GM12864 (cell line): ENCODE results near the gene HOXB1.
A peak's percentile ranks its signal among the peaks of the same experiment; 100 is the strongest.

Source experiments
- DNase-seq: peaks from one replicate; pipeline ENCODE4 v3.0.0-alpha.2; 2011; ENCODE audit warnings: low read depth
- H3K4me3 ChIP-seq: 2 replicates; pipeline ENCODE4 v1.5.1; 2011; ENCODE audit warnings: mild to moderate bottlenecking, low read depth, low read length, control low read depth
- CTCF ChIP-seq: IDR thresholded peaks from 2 replicates; pipeline ENCODE4 v1.5.1; 2011; ENCODE audit warnings: low read depth, mild to moderate bottlenecking, moderate library complexity, low read length, control low read depth, inconsistent platforms; ENCODE audit errors: missing control alignments

Gene HOXB1

GRCh38 chr17:48544349-48545021, 13.7 kb upstream of the HOXB1 start:
- no peak for DNase-seq
- H3K4me3 ChIP-seq = no peak overlapping the region; the same call in 1 of the 2 replicates
- TF ChIP-seq CTCF = no peak

GRCh38 chr17:48543854-48544348, 13.1 kb upstream of the HOXB1 start:
- peak overlapping the region; percentile 55 for H3K4me3 ChIP-seq
- TF ChIP-seq CTCF = no peak
- DNase-seq = no peak

- DNase-seq = no peak
- peak overlapping the region; percentile 55 for H3K4me3 ChIP-seq
- TF ChIP-seq CTCF = peak; percentile 35
Observed at GRCh38 chr17:48543107-48543853, 12.5 kb upstream of the HOXB1 start.

GRCh38 chr17:48542698-48543106, 11.9 kb upstream of the HOXB1 start:
- peak overlapping the region; percentile 55 for H3K4me3 ChIP-seq
- DNase-seq = no peak
- no peak for TF ChIP-seq CTCF

GRCh38 chr17:48542114-48542656, 11.4 kb upstream of the HOXB1 start:
- H3K4me3 ChIP-seq = no peak overlapping the region
- DNase-seq = no peak
- no peak for TF ChIP-seq CTCF

GRCh38 chr17:48541577-48542113, 10.8 kb upstream of the HOXB1 start:
- no peak overlapping the region for H3K4me3 ChIP-seq
- DNase-seq = no peak
- no peak for TF ChIP-seq CTCF
